GM21390 (cell line): ENCODE data around the gene IZUMO1R.
"Not testable (repeated sequence)": the region's sequence is repeated elsewhere in the genome, so short reads cannot be mapped to it uniquely, and the experiment has no call there.

ENCODE experiments used
- ATAC-seq: cut with Tn5 transposase; IDR thresholded peaks from one replicate; pipeline ENCODE4 v1.9.1; 2021; ENCODE audit not compliant: unreplicated experiment

The IZUMO1R gene

GRCh38 chr11:94325681-94326080, 21.3 kb downstream of the IZUMO1R start:
- ATAC-seq, result peak; percentile 81

- no peak for ATAC-seq
Observed at GRCh38 chr11:94326947-94327346, 22.6 kb downstream of the IZUMO1R start.

- ATAC-seq, result no peak
Observed at GRCh38 chr11:94328587-94329080, 24.3 kb downstream of the IZUMO1R start.

- no peak for ATAC-seq
Observed at GRCh38 chr11:94329501-94329900, 25.1 kb downstream of the IZUMO1R start.

GRCh38 chr11:94330789-94331188, 26.4 kb downstream of the IZUMO1R start:
- no peak for ATAC-seq

- ATAC-seq, result no peak
Observed at GRCh38 chr11:94332814-94333213, 28.4 kb downstream of the IZUMO1R start.

GRCh38 chr11:94336033-94336432, 31.7 kb downstream of the IZUMO1R start:
- no peak for ATAC-seq

- ATAC-seq, result no peak
Observed at GRCh38 chr11:94338651-94339050, 34.3 kb downstream of the IZUMO1R start.

- ATAC-seq, result no peak
Observed at GRCh38 chr11:94342250-94342649, 37.9 kb downstream of the IZUMO1R start.

- no peak for ATAC-seq
Observed at GRCh38 chr11:94343495-94343894, 39.1 kb downstream of the IZUMO1R start.

- ATAC-seq, result not testable (repeated sequence)
Observed at GRCh38 chr11:94346311-94346710, 41.9 kb downstream of the IZUMO1R start.

GRCh38 chr11:94350850-94351563, 46.6 kb downstream of the IZUMO1R start:
- not testable (repeated sequence) for ATAC-seq
